NCI-H146 treated with DMSO at 0.1 percent for 48 hours (cell line): ENCODE results near the gene RGS18.
"Not testable (repeated sequence)": the region's sequence is repeated elsewhere in the genome, so short reads cannot be mapped to it uniquely, and the experiment has no call there.

Experiments used
- DNase-seq: peaks from one replicate; lab custom pipeline; 2025; ENCODE audit not compliant: unreplicated experiment; lab: John Stamatoyannopoulos, UW

RGS18 gene, protein sequence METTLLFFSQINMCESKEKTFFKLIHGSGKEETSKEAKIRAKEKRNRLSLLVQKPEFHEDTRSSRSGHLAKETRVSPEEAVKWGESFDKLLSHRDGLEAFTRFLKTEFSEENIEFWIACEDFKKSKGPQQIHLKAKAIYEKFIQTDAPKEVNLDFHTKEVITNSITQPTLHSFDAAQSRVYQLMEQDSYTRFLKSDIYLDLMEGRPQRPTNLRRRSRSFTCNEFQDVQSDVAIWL

GRCh38 chr1:192158181-192158580 lies at the start of gene RGS18:
TSS of gene RGS18 (plus strand) at chr1:192158462. CDS start at chr1:192158638, 176 bp downstream.
- DNase-seq, result no peak

- DNase-seq, result no peak
These were observed 48.7 kb upstream of the RGS18 start for GRCh38 chr1:192109576-192109975.

GRCh38 chr1:192115000-192115399 lies 43.3 kb upstream of the RGS18 start:
- DNase-seq, result no peak

DNA sequence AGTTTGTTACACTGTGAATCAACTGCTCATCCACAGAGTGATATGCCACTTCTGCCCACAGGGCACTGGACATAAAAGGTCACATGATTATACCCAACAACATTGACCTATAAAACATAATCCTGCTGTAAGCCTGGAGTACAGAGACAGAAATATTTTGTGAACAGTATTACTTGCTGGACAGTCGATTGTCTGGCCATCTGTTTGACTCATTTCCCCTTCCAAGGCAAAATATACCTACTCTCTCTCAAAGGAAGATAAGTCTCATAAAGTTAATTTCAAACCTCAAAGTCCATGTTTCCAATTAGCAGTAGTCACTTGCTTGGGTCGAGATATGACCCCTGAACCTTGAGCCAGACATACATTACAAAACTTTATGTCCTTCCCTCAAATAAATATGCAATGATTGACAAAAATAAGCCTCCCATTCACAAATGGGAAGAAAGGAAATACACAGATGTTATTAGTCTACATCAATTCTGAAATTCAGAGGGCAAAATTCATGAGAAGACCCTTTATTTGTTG lies 39.3 kb upstream of the RGS18 start:
- DNase-seq, result no peak

DNA sequence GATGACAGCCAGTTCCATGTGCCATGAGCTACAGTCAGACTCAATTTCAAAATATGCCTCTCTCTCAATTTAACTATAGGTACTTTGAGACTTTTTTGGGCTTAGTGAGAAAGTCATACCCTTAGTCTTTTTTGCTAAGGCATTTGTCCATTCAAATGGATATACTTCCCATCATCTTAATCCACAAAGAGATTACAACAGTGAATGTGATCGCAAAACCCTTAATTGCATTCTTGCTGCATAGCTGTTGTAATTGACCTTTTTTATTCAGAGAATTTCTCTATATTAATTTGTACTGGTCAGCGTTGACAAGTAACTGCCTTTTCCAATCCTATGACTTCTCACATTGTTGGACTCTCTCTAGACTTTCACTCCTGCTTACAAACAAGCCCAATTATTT lies 38.6 kb upstream of the RGS18 start:
- no peak for DNase-seq

DNA sequence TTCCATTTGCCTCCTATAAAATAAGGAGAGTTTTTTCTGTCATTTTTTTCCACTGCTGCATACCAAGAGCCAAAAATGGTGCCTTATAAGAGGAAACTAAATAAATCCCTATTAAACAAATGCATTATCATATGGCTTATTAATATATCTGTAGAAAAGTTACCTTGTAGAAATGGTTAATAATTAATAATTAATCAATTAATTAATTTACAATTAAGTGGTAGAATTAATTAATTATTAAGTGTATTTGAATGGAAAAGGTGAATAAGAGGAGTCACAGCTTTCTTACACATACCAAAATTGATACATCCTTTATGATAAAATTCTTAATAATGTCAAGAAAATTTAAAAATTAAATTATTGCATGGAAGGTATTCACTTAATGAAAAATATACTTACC lies 35.6 kb upstream of the RGS18 start:
- DNase-seq, result no peak

DNA sequence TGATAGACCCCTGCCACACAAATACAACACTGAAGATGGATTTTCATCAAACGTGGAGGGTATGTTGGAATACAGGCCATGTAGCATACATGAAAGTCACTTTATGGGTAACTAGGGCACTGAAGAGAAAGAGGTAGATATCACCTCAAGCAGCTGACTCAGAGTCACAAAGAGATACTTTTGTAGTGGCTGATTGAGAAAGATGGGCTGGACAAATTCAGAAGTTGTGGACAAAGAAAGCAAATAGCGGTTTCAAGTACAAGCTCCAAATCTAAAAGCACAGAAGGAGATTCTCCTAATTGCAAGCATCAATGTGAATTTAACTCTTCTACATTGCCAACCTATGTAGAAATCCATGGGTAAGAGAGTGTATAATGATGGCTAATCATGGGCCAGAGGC lies 35.0 kb upstream of the RGS18 start:
- no peak for DNase-seq

GRCh38 chr1:192126030-192126619 lies 32.1 kb upstream of the RGS18 start:
- DNase-seq, result no peak

DNA sequence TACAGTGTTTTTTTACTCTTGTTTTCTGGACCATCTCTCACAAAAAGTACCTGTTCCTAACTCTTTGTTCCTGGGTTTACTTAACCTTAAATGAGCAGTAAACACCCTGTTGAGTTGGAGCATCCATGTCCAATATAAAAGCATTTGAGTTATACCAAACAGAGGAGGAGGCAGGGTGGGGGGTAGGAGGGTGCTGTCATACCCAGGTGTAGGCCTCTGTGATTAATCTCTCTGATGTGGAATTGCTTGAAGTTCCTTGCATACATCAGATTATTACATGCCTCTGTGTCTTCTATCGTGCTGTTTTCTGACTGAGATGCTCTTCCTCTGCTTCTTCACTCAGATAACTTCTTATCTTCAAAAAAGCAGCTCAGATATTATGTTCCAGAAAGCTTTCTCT lies 28.1 kb upstream of the RGS18 start:
- no peak for DNase-seq

DNA sequence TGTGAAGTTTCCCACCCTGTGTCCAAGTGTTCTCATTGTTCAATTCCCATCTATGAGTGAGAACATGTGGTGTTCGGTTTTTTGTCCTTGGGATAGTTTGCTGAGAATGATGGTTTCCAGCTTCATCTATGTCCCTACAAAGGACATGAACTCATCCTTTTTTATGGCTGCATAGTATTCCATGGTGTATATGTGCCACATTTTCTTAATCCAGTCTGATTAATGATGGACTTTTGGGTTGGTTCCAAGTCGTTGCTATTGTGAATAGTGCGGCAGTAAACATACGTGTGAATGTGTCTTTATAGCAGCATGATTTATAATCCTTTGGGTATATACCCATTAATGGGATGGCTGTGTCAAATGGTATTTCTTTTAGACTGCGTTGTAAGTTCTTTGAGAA lies 27.4 kb upstream of the RGS18 start:
- DNase-seq, result not testable (repeated sequence)

GRCh38 chr1:192131914-192132313 lies 26.3 kb upstream of the RGS18 start:
- no peak for DNase-seq

DNA sequence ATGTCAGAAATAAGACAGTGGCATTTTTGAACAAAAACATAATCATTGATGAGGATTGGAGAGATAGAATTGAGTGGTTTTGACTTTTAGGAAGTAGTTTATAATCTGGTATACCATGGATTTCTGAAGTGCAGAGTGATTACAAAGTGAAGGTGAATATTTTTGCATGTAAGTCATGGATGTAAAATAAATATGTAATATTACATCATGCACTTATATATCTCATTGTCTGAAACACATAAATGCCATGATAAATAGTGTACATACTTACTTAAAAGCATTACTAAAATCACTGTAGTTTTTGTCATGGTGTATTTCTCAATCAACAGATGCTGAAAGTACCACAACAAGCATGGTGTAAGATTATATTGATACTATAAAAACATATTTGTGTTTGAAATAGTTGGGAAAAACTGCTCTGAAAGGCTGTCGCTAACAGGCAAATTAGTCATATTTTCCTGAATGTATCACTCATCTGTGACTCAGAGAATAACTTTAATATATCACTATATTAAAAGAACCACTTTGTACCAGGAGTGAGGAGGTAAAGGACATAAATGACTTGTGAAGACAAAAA lies 24.8 kb upstream of the RGS18 start:
- no peak for DNase-seq

DNA sequence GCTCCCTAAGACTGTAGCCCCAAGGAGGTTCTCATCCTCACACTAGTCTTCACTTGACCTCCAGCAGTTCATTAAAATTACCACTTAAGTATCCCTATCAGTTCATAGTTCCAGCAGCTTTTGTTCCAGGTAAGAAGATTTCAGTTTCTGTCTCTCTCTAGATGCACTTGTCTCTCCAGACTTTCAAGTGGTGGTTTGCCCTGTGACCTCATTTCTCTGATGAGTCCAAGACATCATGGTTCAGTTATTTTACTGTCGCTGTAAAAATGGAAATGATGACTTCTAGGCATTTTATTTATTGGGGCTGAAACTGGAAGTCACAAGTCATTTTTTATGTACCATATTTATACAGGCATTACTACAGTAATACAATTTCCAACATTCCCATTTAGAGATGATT lies 17.9 kb upstream of the RGS18 start:
- DNase-seq, result no peak

DNA sequence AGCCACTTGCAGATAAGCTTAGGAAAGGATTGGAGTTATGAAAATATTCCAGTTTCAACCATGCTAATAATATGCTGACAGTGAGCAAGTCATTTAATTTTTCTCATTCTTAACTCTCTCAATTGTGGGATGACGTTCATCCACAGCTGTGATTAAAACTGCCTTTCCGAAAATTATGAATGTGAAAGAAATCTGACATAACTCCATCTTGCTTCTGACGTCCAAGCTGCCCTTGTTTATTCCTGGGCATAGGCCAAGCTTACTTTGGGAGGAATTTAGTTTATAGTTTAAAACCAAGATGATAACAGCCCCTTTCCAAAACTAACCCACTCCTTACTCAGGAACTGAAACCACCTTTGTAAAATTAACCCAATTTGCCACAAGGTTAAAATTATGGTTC lies 11.0 kb upstream of the RGS18 start:
- no peak for DNase-seq

GRCh38 chr1:192147696-192148095 lies 10.6 kb upstream of the RGS18 start:
- DNase-seq, result no peak

GRCh38 chr1:192151176-192151575 lies 7.1 kb upstream of the RGS18 start:
- no peak for DNase-seq

GRCh38 chr1:192153276-192153675 lies 5.0 kb upstream of the RGS18 start:
- DNase-seq, result no peak

- no peak for DNase-seq
These were observed 1.2 kb upstream of the RGS18 start for GRCh38 chr1:192157067-192157466.

DNA sequence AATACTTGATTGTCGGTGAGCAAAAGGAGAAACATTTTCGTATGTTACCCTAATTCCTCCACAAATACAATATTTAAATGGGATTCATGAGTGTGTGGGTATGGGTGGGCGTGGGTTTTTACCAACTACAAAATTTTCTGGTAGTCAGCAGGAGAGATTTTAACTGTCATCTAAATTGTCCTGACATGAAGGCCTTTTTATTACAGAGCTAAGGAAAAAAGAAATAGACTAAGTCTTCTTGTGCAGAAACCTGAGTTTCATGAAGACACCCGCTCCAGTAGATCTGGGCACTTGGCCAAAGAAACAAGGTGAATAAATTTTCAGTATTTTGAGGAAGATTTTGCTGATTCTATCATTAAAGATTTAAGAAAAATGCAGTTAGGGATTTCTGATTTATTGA lies 752 bp downstream of the RGS18 start:
- no peak for DNase-seq

DNA sequence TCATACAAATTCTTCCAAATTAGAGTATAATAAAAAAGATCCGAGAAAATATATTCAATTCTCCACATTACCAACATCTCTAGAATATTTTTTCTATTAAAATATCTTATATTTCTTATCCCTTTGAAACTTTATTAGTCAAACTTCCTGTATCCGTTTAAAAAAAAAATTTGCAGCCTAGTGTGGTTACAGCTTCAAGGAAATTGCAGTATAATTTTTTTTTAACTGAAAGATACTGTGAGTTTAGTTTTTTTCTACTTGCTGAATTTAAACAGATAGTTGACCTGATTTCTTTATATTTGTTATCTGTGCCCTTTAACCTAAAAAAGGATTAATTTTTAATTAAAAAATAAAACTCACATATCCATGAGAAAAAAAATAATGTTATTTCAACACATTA lies 1.5 kb downstream of the RGS18 start:
- no peak for DNase-seq

DNA sequence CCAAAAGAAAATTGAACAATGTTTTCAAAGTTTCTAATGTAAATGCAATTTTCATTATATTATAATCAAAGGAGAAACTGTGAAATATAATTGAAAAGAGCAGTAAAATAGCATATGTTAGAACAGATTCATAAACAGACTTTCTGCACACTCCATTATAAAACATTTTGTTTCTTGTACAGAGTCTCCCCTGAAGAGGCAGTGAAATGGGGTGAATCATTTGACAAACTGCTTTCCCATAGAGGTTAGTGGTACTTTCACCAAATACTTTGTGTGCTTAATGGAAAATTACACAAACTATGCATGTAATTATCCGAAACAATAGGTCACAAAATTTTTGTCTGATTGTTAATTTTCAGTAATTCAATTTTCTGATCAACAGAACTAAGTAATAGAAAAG lies 1.9 kb downstream of the RGS18 start:
- DNase-seq, result no peak

- DNase-seq, result no peak
These were observed 3.7 kb downstream of the RGS18 start for GRCh38 chr1:192161976-192162375.

DNA sequence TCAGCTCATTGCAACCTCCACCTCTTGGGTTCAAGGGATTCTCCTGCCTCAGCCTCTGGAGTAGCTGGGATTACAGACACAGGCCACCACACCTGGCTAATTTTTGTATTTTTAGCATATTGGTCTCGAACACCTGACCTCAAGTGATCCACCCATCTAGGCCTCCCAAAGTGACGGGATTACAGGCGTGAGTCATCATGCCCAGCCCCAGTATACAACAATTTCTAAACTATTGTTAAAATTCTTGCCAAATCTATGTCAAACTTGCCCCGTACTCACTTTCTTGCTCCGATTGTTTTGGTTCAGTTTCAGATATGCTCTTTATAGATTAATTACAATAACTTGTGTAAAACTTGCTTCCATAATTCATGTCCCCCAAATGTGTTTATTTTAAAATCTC lies 4.1 kb downstream of the RGS18 start:
- DNase-seq, result no peak
